CD4-positive, alpha-beta T cell treated with Interleukin-1 beta for 1 hour (primary cell): ENCODE measurements around the gene AGRP.
"Not testable (repeated sequence)": the region's sequence is repeated elsewhere in the genome, so short reads cannot be mapped to it uniquely, and the experiment has no call there.

Experiments used
- DNase-seq, 2 donors: peaks; one replicate each; pipeline ENCODE4 v3.0.0-alpha.2; 2020 to 2022

Gene AGRP

GRCh38 chr16:67483150-67483549, at the start of gene AGRP:
AGRP (minus strand) TSS chr16:67483547; CDS start chr16:67483398, 149 bp downstream.
- no peak for DNase-seq

- peak in 1 of 2 donors; percentile 67 for DNase-seq
Observed at GRCh38 chr16:67531247-67531646, 47.9 kb upstream of the AGRP start.

GRCh38 chr16:67530013-67530939, 46.9 kb upstream of the AGRP start:
- DNase-seq: peak; percentile 55 to 90

GRCh38 chr16:67529582-67530012, 46.2 kb upstream of the AGRP start:
- no peak for DNase-seq

GRCh38 chr16:67528870-67529581, 45.7 kb upstream of the AGRP start:
- no peak for DNase-seq

GRCh38 chr16:67528222-67528869, 45.0 kb upstream of the AGRP start, which contains the start of gene RIPOR1:
RIPOR1 (plus strand) TSS chr16:67528829; CDS start chr16:67538447, 9,618 bp downstream.
- DNase-seq: peak; percentile 51 to 66

GRCh38 chr16:67526149-67526791, 42.9 kb upstream of the AGRP start:
- DNase-seq: no peak

GRCh38 chr16:67525176-67525860, 42.0 kb upstream of the AGRP start:
- DNase-seq: no peak

- DNase-seq: peak; percentile 96 to 98
Observed at GRCh38 chr16:67521095-67521804, 37.9 kb upstream of the AGRP start.

GRCh38 chr16:67519242-67519641, 35.9 kb upstream of the AGRP start:
- DNase-seq: no peak

- no peak for DNase-seq
Observed at GRCh38 chr16:67518676-67519075, 35.3 kb upstream of the AGRP start.

- DNase-seq: peak in 1 of 2 donors; percentile 73
Observed at GRCh38 chr16:67517661-67518423, 34.5 kb upstream of the AGRP start.

- no peak for DNase-seq
Observed at GRCh38 chr16:67517155-67517445, 33.8 kb upstream of the AGRP start.

GRCh38 chr16:67516296-67517154, 33.2 kb upstream of the AGRP start:
- no peak for DNase-seq

GRCh38 chr16:67514382-67514828, 31.1 kb upstream of the AGRP start:
- DNase-seq: peak; percentile 84 to 85

GRCh38 chr16:67513892-67514291, 30.5 kb upstream of the AGRP start:
- not testable (repeated sequence) for DNase-seq

- no peak for DNase-seq
Observed at GRCh38 chr16:67509016-67509415, 25.7 kb upstream of the AGRP start.

GRCh38 chr16:67506468-67506867, 23.1 kb upstream of the AGRP start:
- no peak for DNase-seq
